ENCODE results near the gene ZNF302.

GRCh38 chr19:34722353-34722752 is 44.9 kb downstream of the ZNF302 start:
- TF ChIP-seq, protein P1, sequence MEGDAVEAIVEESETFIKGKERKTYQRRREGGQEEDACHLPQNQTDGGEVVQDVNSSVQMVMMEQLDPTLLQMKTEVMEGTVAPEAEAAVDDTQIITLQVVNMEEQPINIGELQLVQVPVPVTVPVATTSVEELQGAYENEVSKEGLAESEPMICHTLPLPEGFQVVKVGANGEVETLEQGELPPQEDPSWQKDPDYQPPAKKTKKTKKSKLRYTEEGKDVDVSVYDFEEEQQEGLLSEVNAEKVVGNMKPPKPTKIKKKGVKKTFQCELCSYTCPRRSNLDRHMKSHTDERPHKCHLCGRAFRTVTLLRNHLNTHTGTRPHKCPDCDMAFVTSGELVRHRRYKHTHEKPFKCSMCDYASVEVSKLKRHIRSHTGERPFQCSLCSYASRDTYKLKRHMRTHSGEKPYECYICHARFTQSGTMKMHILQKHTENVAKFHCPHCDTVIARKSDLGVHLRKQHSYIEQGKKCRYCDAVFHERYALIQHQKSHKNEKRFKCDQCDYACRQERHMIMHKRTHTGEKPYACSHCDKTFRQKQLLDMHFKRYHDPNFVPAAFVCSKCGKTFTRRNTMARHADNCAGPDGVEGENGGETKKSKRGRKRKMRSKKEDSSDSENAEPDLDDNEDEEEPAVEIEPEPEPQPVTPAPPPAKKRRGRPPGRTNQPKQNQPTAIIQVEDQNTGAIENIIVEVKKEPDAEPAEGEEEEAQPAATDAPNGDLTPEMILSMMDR (IDR thresholded peaks at IDR 0.05), result no peak
- TF ChIP-seq EZH2 (IDR thresholded peaks at IDR 0.05) (no peak), EZH2phosphoT487 (IDR thresholded peaks at IDR 0.05) (no peak)
